Stimulated activated CD4-positive, alpha-beta T cell treated with anti-CD3 and anti-CD28 coated beads, Interleukin-4, amount 100 ng/mL, for 48 hours (primary cell): ENCODE results near the gene CPXM1.
"Not testable (repeated sequence)": the region's sequence is repeated elsewhere in the genome, so short reads cannot be mapped to it uniquely, and the experiment has no call there.

ENCODE experiments used
- DNase-seq, 2 donors: peaks; one replicate each; pipeline ENCODE4 v3.0.0-alpha.2; 2020; ENCODE audit warnings: low read depth in 2 of 2

The CPXM1 gene

DNA sequence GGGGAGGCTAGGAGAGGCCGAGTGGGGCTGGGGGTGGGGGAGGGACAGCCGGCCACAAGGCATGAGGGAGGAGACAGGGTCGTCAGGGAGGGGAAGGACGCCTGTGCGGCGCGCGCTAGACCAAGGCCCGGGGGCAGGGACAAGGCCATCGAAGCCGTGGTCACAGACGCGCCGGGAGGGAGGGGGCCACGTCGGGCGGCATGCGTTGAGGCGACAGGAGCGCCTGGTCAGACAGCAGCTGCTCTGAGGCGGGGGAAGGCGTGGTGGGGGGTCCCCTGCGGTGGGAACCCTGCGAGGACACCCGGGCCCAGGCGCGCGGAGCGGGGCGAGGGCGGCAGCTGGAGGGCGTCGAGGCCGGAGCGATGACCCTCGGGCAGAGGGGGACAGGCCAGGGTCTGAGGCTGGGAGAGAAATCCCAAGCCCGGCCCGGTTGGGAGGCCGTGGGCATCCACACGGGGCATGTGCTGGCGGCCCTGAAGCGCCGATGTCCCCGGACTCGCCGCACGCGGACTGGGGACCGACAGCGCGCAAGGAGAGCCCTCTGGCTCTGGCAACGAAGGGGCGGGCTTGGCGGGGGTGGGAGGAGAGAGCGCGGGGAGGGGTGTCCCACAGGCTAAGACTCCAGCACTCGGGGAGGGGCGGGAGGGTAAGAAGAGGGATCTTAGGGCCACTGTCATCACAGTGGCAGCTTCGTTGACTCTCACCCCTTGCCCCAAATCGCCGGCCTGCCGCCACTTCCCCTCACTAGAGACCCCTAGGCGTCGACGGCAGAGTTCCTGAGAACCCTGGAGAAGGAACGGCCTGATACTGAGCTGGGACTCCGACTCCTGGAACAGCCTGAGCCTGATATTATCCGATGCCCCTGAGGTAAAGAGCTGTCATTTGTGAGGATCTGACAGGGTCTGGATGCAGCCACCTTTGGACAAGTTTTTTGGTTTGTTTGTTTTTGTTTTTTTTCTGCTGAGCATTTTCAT lies 20.8 kb upstream of the CPXM1 start:
- no peak for DNase-seq

- no peak for DNase-seq
Observed at GRCh38 chr20:2820084-2820895, 19.9 kb upstream of the CPXM1 start.

DNA sequence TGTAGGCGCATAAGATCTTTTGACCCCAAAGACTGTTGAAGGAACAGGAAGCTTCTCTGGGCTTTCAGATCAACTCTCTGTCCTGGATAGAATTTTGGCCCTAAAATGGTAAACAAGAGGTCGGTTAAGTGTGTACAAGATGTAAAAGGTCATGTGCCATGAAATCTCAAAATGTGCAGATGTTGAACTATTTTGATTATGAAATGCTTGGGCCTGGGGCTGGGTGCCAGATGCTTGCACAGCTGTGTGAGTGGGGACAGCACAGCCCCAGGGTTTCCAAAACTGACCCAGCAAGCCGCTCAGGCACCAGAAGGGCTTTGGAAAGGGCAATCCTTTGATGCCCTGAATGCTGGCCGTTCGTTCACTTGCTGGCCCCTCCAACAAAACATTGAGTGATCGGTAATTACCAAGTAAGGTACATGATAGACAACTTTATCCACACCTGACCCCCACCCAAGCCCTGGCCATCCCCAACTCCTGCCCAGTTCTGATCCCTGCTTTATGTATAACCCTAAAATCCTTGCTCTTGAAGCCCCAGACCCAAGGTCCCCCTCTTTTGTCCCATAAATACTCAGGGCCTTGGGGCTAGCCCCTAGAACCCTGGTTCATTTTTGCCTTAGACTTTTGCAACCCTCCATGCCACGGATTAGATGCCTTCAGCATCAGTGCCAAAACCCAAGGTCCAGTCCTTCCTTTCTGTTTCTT lies 17.6 kb upstream of the CPXM1 start:
- DNase-seq: no peak

- DNase-seq: no peak
Observed at GRCh38 chr20:2817341-2817726, 16.9 kb upstream of the CPXM1 start.

DNA sequence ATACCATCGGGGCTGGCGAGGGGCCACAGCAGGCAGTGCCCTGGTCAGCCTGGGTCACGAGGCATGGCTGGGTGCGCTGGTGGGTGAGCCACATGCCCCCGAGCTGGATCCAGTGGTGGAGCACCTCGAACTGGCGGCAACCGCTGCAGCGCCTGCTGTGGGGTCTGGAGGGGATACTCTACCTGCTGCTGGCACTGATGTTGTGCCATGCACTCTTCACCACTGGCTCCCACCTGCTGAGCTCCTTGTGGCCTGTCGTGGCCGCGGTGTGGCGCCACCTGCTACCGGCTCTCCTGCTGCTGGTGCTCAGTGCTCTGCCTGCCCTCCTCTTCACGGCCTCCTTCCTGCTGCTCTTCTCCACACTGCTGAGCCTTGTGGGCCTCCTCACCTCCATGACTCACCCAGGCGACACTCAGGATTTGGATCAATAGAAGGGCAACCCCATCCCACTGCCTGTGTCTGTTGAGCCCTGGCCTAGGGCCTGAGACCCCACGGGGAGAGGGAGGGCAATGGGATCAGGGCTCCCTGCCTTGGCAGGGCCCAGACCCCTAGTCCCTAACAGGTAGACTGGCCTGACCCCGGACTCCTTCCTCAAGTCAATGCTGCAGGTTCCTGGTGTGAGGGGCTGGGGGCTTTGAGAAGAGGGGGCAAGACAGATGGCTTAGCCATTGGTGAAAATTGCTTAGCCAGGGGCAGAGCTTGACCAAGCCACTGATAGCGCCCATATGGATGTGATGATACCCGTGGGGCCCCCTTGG lies 16.3 kb upstream of the CPXM1 start:
- no peak for DNase-seq

- DNase-seq: no peak
Observed at GRCh38 chr20:2816030-2816582, 15.7 kb upstream of the CPXM1 start, which contains the start of gene TMEM239. Gene TMEM239 (plus strand): TSS chr20:2816364. CDS start chr20:2816555, 191 bp downstream.

- DNase-seq: no peak
Observed at GRCh38 chr20:2815242-2815900, 14.9 kb upstream of the CPXM1 start.

- DNase-seq: no peak
Observed at GRCh38 chr20:2814587-2815051, 14.2 kb upstream of the CPXM1 start, which contains the start of gene C20orf141. Gene C20orf141 (plus strand): TSS chr20:2814987. CDS start chr20:2815185, 198 bp downstream.

DNA sequence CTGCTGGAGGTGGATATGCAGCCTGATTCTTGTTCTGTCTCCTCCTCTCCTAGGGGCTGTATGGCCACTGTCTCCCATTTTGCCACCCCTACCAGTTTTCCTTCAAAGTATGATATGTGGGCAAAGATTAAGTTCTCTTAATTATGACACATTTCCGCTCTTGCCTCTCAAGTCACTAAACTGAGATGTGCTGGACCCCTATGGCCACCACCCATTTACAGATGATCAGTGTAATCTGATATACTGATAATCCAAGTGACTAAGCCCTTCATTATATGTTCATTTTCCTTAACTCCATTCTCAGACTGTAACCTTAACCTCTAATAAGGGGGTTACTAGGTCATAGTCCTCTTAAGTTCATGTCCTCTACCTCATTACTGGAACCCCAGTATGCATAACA lies 13.6 kb upstream of the CPXM1 start:
- no peak for DNase-seq

DNA sequence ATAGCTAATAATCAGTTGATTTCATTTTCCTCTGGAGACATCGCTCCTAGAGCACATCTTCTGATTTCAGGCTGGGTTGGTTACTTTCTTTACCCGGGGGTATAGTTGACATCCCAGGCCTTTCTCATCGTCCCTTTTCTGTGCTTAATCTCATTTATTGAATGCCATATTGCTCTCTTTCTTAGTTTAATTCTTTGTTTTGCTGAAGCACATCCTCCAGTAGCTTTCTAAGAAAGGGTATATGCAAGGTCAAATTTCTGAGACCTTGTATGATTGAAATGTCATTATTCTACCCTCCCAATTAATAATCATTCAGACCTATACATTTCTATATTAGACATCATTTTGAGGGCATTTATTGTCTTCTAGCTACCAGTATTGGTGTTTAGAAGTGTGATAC lies 11.8 kb upstream of the CPXM1 start:
- DNase-seq: no peak

DNA sequence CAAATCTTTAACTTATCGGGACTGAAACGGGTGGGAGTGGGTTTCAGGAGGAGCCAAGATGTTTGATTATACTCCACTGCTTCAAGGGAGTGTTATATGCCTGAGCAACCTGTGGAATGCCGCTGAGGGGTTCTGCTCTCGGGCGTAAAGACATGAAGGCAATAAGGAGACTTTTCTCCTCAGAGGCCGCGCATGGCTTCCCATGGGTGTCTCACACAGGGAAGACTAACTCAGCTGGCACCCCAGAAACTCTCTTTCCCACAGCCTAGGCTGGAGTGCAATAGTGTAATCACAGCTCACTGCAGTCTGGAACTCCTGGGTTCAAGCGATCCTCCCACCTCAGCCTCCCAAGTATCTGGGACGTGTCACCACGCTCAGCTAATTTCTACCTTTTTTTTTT lies 9.3 kb upstream of the CPXM1 start:
- DNase-seq: no peak

DNA sequence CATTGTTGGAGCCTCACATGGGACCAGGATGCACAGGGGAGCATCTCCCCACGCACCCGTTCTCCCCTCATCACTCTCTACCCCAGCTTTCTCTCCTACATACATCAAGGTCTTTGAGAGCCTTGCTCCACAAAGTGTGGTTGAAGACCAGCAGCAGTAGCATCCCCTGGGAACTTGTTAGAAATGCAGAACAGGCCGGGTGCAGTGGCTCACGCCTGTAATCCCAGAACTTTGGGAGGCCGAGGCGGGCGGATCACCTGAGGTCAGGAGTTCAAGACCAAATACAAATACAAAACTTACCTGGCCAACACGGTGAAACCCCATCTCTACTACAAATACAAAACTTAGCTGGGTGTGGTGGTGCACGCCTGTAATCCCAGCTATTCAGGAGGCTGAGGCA lies 7.5 kb upstream of the CPXM1 start:
- DNase-seq: not testable (repeated sequence)

DNA sequence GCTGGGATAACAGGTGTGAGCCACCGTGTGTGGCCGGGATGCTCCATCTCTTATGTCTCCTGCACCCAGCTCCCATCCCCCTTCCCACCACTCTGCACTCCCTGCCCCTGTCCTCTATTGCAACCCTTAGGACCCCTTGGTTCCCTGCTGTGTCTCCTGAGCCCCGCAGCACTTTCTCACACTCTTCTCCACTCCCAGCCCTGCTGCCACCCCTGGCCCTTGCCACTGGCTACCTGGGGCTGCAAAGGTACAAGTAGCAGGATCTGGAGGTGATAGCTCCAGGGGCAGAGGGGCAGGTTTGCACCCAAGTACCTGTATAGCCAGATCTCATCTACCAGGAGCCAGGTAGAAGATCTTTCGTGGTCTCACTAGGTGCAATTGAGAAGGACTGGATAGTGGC lies 6.6 kb upstream of the CPXM1 start:
- DNase-seq: no peak

- DNase-seq: no peak
Observed at GRCh38 chr20:2806351-2806701, 5.9 kb upstream of the CPXM1 start.

DNA sequence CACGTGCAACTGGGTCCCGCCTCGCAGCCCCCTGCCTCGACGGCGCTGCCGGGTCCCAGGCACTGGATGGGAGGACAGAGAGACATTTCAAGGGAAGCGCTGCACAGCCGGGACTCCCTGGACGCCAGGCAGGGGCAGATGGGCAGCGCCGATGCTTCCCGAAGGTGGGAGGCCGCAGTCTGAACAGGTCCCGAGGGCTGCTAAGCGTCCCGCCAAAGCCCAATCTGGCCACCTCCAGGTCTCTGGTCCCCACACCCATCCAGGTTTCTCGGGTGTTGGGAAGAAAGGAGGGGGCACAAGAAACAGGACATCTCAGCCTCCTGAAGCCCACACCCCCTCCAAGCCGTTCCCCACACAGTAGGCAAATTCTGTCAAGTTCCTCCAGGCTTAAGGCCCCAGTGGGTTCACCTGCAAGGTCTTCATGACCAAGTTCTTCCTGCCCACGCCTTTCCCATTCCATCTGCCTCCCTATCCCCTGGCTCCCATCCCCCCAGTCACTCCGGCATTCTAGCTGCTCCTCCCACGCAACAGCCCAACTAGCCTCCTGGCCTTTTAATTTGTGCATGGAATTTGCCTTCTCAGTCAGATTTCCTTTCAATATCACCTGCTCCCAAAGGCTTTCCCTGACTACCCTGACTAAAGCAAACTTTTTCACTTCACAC lies 5.4 kb upstream of the CPXM1 start:
- no peak for DNase-seq

GRCh38 chr20:2804852-2805688 lies 4.6 kb upstream of the CPXM1 start:
- DNase-seq: no peak

GRCh38 chr20:2804041-2804828 lies 3.8 kb upstream of the CPXM1 start:
- DNase-seq: no peak

DNA sequence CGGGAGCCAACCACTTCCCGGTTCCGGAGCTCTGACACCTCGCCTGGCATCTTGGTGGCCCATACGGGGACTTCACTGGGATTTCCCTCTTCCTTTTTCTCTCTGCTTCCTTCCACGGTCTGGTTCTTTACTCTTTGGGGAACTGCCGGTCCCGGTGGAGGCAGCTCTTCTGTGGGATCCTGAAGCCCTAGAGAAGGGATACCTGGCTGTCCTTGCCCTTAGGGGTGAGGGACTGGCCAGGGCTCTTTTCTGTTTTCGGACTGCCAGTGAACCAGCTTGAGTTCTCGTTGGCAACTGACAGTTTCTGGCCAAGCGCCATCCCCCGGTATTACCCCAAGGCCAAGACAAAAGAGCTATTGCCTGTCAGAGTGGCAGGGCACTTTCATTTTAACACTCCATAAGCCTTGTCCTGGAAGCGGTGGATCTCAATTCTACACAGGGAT lies 880 bp upstream of the CPXM1 start:
- DNase-seq: no peak
